K562 (cell line): Measurements from ENCODE around the gene RBL1.

Experiments used
- CTCF ChIP-seq, 3 experiments: IDR thresholded peaks in 2 of 3; conservative IDR thresholded peaks in 1 of 3; 2 replicates each; pipeline ENCODE4 v1.5.1; 2011 to 2012; ENCODE audit warnings: low read length in 3 of 3, mild to moderate bottlenecking in 3 of 3, control low read depth in 2 of 3, improper control_type of control experiment in 1 of 3, inconsistent platforms in 1 of 3, low read depth in 1 of 3, mixed read lengths in 1 of 3, moderate library complexity in 1 of 3; ENCODE audit not compliant: insufficient read depth in 2 of 3
- NCOA1 ChIP-seq: fragments of 450-650 bp; IDR thresholded peaks from 2 replicates; pipeline ENCODE4 v1.6.1; 2016; ENCODE audit warnings: low read depth

- TF ChIP-seq NCOA1 (no peak), CTCF (IDR thresholded peaks at IDR 0.05 in 2 of 3, conservative IDR thresholded peaks at IDR 0.05 in 1 of 3; ENCODE audit: insufficient read depth in 2 of 3, low read depth in 1 of 3, low read length in 3 of 3) (no peak)
Observed at GRCh38 chr20:37042986-37043972, 52.5 kb downstream of the RBL1 start.
